GM19463 (cell line): Measurements from ENCODE around the gene ZBTB20.
A peak's percentile ranks its signal among the peaks of the same experiment; 100 is the strongest.

ENCODE experiments used
- ATAC-seq: cut with Tn5 transposase; IDR thresholded peaks from one replicate; pipeline ENCODE4 v1.9.1; 2021; ENCODE audit warnings: mild to moderate bottlenecking, moderate library complexity; ENCODE audit not compliant: unreplicated experiment

The ZBTB20 gene

DNA sequence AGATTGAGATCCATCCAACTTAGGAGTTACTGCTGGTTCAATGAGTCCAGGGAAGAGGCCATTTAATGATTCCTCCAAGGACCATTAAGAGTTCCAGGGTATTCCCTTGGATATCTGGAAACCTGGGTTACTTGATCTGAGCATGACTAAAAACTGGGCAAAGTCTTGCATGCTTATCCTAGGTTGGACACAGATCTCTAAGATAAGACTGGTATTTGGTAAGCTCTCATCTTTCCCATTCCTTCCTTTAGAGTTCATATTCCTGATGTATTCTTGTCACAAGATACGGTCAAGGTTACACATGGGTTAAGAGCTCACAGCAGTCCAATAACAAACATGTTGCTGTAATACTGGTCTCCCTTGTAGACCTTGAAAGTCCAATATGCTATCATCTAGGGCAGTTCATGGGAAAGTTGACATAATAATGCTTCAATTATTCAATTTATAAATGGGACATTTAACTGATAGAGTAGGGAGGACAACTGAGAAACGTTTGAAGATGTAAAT, 551.5 kb downstream of the ZBTB20 start:
- ATAC-seq = no peak

DNA sequence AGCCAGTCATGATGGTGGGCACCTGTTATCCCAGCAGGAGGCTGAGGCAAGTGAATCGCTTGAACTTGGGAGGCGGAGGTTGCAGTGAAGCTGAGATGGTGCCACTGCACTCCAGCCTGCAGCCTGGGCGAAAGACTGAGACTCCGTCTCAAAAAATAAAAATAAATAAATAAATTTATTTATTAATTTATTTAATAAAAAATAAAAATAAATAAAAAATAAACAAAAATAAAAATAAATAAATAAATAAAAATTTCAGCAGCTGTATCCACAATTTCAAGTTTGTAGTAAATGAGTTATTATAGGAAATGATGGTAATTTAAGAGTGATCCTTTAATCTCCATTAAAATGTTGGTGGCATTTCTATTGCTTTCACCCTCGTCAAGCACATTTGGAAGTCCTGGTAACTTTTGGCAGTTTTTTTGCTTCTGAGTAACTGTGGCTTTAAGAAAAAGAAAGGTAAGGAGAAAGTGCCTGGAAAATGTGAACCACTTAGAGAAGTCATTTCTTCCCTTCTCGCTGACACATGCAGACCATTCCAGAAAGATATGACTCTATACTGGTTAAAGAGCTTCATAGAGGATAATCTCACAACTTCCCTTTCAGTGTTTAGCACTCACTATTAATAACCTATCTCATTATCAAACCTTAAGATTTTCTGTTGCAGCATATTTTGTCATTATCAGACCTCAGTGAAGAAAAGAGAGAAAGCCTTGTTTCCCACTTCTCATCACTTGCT, 556.6 kb downstream of the ZBTB20 start:
- ATAC-seq = no peak

- no peak for ATAC-seq
These were observed 559.1 kb downstream of the ZBTB20 start for GRCh38 chr3:114587986-114588385.

DNA sequence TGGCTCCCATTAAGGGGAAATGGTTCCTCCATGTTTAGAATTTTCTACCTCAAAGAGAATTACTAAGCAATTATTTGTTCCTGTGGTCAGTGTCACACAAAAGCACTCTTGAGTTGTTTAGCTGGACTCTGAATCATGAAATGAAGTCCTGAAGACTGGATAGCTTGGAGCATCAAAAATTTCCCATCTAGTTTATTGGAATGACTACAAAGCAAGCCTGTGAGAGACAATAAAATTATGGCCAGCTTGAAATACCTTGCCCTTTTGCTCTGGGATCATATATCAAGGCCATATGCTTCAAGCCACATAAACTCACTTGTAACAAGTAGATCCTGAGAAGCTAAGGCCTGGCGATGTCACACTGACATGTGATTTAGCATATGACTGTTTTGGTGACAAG, 561.0 kb downstream of the ZBTB20 start:
- no peak for ATAC-seq

- no peak for ATAC-seq
These were observed 561.4 kb downstream of the ZBTB20 start for GRCh38 chr3:114585687-114586086.

GRCh38 chr3:114584734-114585371, 562.2 kb downstream of the ZBTB20 start:
- no peak for ATAC-seq

GRCh38 chr3:114582929-114583328, 564.2 kb downstream of the ZBTB20 start:
- ATAC-seq = peak; percentile 81

GRCh38 chr3:114572364-114573062, 574.6 kb downstream of the ZBTB20 start:
- ATAC-seq = no peak

DNA sequence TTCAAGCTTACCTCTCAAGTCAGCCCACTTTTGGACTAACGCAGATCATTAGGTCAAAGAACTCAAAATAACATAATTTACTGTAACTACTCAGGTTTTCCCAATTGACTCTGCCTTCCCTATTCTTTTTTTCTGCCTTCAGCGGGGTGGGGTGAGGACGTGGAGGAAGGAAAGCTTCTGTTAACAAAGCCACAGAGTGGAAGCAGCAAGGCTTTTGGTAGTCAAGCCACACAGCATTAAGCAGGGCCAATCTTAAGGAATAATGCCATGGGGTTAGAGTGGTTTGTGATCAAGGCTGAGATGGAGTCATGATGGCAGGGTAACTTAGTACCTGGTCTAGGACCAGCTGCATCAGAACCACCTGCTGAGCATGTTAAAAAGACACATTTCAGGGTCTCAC, 575.7 kb downstream of the ZBTB20 start:
- ATAC-seq = no peak

DNA sequence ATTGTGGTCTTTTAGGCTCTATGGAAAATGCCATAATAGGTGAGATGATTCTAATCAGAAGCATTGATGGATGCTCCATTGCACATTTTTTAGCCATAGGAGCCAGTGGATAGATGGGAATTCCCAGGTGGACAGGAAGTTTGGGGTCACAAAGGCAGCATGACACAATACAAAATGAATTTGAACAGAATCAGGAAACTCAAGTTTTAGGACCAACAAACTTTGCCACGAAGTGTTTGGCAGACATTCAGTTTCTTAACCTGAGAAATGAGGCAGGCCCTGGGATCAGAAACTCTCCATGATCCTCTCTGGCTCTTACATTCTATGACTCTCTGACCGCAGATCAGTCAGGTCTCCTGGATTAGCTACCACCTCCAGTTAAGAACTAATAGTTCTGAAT, 577.9 kb downstream of the ZBTB20 start:
- no peak for ATAC-seq

DNA sequence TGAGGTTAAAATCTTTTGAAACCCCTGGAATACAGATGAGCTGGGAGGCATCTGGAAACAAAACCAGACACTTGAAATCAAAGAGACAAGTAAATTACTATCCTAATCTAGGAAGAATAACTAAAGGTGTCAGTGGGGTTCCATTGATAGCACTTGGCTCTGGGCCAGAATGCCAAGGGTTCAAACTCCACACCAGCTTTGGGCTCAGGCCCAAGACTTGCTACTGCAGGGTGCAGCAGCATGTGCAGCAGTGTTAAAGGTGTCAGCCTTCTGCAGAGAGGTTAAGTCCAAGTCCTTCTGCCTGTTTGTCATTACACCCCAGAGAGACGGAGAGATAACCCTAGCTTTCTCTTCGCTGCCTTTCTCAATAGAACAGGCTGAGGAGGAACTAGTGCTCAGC, 579.3 kb downstream of the ZBTB20 start:
- no peak for ATAC-seq

DNA sequence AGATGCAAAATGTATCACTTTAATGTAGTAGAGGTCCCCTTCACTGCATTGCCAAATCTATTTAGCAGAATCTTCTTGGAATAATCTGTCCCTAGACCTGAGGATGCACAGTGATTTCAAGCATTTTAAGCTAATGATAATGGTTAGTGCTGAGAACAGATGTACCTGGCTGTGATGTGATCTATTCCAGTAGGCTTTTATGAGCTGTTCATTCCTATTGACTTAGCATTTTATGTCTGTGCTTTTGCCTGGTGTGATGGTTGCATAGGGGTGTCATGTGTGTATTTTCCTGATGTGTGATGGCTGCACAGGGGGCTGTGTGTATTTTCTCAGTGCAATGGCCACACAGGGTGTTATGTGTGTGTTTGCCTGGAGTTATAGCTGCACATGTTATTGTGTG, 580.3 kb downstream of the ZBTB20 start:
- no peak for ATAC-seq

DNA sequence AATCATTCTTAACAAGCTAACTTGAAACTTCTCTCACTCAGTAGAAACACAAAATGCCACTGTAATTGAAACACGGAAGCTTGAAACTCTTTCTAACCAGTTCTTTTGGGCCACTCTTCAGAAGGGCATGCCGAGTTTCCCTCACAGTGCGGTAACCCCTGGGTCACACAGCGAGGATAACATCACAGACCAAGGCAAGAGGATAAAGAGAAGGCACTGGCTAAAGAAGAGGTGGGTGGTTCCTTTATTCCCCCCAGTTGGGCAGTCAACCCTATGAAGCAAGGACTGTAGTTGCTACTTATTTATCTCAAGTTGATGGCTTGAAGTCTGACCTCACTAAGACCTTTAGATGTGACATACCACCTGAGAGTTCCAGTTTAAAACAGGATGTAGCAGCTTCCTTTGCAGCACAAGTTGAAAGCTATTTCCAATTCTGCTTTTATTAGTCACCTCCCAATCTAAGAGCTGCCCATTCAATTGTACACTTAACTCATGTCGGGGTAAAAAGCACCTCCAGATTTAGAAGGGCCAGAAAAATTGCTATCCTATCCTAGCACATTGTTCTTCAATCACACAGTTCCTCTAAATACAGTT, 580.8 kb downstream of the ZBTB20 start:
- peak; percentile 69 for ATAC-seq

DNA sequence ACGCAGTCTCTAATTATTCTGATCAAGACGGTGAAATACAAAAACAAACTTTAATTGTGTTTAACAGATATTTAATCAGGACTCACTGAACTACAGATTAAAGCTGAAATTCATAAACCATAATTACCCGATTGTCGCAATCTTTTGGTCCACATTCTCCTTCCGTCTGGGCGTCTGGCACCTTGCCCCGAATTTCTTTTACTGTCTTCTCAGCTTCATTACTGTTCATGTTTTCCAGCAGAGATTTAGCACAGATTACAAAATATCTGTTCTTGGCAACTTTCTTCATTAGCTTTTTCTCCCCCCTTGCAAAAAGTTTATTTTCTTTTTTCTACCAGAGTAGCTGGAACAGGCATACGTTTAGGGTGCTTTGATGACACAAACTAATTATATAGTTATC, 581.9 kb downstream of the ZBTB20 start:
- ATAC-seq = no peak

GRCh38 chr3:114563720-114564119, 583.4 kb downstream of the ZBTB20 start:
- ATAC-seq = no peak

- no peak for ATAC-seq
These were observed 584.5 kb downstream of the ZBTB20 start for GRCh38 chr3:114562557-114562956.

GRCh38 chr3:114558271-114558670, 588.8 kb downstream of the ZBTB20 start:
- ATAC-seq = no peak

DNA sequence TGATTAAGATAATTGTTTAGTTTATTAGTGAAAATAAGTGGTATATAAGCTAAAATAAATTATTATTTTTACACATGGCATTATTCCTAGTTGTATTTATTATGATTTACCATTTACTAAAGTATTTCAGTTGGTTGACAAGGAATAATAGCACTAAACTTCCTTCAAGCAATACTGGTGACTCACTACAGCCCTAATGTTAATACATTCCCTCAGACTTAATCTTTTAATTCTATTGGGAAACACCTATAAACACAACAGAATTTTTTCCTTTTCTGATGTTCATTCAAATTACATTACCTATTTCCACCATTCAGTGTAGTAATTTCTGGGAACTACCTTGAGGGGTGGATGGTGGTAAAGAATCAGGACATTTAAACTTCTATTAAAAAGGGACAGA, 589.3 kb downstream of the ZBTB20 start:
- no peak for ATAC-seq

DNA sequence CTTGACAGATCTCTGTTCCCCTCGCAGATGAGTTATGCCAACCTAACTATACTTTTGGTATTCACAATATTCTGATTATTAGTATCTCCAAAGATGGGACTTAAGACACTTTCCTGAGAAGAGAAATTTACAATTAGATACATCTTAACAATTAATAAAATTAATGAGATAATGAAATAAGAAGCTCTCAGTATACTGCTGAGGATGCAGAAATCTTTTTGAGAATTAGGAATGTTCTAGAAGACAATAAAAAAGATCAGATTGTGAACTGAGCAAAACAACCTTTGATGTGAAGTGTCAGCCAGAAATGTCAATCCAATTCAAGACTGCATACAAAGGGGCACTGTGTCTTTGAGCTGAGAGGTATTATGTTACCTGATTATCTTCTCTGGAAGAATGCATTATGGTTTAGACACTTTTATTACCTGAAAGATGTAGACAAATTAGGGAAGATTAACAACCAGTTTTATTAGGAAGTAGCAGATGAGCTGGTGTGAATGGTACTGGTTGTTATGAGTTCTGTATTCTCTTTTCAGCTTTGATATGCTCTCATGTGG, 590.4 kb downstream of the ZBTB20 start:
- ATAC-seq = no peak

DNA sequence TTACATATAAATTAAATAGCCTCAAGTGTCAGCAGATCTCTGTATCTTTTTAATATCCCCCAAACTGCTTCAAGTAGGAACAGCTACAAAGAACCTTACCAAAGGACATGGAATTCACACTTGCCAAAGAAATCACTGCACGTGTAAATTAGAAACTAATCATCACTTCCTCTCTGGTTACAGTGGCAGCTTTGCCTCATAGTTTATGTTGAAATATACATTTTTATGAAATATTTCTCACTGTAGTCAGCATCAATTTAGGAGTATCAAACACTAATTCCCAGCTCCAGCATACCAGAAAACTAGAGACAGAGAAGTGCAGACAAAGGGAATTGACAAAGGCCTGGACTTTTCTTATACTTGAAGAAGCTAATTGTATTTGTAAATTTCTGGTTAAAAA, 592.4 kb downstream of the ZBTB20 start:
- no peak for ATAC-seq

- ATAC-seq = no peak
These were observed 593.0 kb downstream of the ZBTB20 start for GRCh38 chr3:114553949-114554593.
